NCI-H526 treated with DMSO at 0.1 percent for 48 hours (cell line): Measurements from ENCODE around the gene ADCY5.

ENCODE experiments used
- DNase-seq: peaks from one replicate; lab custom pipeline; 2025; lab: John Stamatoyannopoulos, UW

The ADCY5 gene

DNA sequence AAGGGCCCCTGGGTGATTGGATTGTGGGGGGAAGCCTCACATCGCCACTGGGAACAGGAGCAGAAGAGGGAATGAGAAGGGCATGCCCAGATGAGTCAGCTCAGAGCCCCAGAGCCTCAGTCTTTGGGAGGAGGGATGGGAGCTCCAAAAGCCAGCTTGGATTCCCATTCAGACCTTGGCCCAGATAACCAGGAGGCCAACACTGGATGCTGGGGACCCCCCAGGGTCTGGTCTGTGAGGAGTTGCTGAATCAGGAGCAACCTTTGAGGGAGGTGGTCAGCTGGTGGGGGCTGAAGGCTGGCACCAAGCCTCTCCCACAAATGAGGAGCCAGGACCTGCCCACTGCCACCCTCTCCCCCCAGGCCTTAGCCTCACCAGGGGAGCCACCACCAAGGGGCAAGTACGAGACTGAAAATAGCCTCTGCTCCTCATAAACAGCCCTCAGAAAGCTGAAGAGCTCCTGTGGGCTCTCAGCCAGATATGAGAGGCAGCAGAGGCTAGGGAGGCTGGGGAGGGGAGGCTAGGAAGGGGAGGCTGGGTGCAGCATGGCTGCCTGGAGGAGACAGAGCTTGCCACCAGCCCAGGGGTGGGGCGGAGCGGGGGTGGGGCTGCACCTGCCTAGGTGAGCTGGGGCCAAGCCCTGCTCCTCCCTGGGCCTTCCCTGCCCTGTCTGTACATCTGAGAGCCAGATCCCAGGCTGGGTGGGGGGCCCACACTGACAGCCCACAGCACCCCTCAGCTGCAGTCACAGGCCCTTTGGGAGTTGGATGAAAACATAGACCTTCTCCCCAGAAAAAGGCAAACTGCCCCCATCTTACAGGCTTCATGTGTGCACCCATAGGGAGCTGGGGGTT, 147.3 kb downstream of the ADCY5 start:
- no peak for DNase-seq

DNA sequence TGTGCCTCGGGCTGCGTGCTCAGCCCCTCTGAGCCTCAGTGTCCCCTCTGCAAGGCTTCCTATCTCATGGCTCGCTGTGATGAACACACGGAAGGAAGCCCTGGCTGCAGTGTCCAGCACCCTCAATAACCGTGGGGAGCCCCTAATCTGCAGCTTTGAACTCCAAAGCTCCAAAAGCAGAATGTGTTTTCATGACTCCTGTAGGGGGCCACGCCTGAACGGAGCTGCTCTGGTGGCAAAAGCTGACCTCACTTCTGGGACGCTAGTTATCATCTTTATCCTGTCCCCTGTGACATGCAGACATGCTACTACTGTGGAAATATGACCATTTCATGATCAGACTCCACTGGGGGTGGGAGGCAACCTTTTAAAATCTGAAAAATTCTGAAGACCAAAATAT, 148.3 kb downstream of the ADCY5 start:
- no peak for DNase-seq

DNA sequence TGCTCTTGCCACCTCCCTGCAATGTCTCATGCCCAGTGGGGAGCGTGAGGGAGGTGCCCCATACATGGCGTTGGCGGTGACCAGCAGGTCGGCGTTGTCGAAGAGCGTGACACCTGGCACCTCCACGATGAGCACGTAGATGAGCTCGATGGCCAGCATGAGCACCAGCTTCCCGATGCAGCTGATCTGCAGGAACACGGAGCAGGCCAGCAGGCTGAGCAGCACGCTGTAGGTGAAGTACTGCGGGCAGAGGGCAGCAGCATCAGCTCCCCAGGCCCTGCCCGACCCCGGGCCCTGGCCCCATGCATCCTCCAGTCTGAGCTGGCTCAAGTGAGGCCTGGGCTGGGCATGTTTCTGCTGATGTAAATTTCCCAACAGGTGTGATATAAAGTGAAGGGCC, 148.8 kb downstream of the ADCY5 start:
- no peak for DNase-seq

DNA sequence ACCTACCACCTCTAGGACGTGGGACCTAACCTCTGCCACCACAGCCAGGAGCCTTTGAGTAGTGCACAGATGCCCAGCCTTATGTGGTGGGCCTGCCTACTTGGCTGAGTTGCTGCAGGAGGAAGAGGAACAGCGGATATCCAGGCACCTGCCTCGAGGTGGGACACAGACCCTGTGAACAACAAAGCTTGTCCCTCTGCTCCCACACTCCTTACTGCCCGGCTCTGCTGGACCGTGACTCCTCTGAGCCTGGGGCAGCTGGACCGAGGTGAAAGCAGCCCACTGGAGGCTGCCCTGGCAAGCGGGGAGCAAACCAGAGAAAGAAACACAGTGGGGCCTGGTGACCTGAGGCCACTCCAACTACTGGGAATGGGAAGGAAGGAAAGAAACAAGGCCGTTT, 149.3 kb downstream of the ADCY5 start:
- DNase-seq: no peak

DNA sequence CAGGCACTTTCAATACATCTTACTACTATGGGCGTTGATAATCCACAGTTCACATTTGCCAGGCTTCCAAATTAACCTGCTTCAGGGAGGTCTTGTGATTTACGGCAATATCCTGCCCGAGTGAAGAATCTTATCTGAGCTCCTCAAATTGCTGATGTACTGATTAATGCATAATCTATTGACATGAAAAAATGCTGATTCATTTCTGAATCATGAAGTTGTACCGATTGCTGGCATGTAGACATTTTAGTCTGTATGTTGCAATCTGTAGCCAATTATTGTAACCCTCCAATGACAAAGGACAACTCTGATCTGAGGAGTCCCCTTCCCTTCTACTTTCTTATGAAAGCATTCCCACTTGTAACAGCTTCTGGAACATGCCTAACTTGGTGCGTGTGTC, 150.0 kb downstream of the ADCY5 start:
- DNase-seq: no peak

DNA sequence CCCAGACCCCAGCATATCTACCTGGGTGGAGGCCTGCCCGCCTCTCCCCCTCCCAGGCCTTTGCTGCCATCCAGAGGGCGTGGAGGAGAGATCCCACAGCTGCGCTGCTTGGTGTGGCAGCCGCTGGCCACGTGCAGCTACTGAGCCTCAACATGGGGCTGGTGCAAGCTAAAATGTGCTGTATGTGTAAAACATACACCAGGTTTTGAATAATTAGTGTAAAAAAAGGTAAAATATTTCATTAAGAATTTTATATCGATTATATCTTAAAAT, 151.3 kb downstream of the ADCY5 start:
- DNase-seq: no peak

DNA sequence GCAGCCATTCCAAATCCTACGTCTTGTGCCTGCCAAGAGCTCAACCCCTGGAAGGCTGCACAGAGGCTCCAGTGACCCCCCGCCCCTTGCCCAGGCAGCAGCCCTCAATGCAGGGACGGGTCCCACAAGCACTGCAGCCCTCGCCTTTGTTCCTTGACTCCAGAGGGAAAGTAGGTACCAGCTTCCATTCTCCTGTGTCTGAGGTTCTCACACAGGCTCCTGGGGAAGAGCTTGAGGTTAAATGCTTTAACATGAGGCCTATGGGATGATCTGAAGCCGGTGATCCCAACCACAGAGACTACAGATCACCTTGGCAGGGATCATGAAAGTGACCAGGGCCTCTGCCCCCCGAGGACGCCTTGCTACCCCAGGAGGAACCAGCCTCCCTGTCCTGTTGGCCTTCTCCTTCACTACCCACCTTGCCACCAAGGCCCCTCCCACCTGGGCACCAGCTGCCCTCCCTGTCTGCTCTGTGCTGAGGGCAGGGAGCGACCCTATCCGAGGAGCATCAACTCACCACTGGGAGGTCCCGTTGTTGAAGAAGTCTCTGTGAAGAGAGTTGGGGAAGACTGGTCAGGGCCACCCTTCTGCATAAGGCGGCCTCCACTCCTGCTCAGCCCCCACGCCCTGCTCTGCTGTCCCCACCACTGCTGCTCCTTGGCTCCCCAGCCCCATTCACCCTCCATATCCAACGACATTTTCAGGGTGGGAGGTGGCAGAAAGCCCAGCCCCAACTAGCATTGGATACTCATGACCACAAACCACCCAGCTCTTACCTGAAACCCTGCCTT, 151.9 kb downstream of the ADCY5 start:
- DNase-seq: no peak

DNA sequence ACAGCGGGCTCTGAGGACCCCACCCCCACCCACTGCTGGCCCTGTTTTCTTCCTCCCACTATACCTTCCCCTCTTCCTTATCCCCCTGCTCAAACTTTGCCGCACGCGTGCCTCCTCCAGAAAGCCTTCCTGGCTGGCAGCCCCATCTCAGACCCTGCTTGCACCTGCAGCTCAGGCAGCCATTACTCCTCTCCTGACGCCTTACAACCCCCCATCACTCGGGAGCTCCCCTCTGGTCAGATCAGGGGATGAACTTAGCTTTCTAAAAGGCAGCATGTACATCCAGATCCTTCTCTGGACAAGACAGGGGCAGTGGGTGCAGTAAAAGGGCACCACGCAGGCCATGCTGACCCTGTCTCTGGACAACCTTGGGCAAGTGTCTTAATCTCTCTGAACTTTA, 152.6 kb downstream of the ADCY5 start:
- DNase-seq: no peak

DNA sequence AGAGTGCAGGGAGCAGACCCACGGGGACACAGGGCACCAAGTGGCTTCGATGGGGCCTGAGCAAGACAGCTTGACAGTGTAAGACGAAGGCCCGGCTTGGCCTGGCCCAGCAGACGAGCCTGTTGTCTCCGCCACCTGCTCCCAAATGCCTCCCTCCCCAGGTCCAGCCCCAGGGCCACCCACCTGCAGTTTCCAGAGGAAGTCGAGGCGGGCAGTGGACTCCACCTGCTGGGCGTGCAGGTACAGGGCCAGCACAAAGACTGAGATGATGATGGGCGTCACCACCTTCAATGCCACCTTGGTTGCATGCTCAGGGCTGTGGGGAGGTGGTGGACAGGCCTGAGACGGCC, 153.0 kb downstream of the ADCY5 start:
- no peak for DNase-seq

DNA sequence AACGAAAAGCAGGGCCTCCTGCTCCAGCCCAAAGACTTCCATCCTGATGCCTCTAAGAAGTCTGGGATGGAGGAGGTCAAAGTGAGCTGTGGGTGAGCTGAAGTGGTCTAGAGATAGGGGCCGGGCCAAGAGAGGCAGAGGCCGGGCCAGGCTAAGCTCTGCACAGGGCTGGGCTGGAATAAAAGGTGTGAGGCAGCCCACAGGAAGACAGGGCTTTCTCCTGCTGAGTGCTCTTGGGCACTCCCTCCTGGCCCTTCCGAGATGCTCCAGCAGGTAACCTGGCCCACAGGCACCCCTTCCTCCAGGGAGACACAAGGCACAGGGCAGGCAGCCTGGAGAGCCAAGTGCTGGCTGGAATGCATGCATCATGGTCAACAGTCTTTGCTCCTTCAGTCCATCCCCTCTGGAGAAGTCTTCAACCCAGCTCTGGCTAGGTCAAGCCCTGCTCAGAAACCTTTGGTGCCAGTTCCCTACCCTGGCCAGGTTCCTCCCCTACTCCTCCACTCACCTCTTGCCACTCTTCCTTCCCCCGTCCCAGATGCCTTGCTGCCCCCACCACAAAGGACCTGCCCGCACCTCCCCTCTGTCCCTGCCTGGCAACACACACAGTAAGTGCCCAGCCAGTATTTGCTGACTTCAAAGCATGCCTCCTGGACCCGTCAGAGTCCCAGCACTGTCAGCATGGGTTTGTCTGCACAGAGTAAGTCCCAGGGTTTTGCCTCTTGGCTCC, 153.6 kb downstream of the ADCY5 start:
- no peak for DNase-seq

DNA sequence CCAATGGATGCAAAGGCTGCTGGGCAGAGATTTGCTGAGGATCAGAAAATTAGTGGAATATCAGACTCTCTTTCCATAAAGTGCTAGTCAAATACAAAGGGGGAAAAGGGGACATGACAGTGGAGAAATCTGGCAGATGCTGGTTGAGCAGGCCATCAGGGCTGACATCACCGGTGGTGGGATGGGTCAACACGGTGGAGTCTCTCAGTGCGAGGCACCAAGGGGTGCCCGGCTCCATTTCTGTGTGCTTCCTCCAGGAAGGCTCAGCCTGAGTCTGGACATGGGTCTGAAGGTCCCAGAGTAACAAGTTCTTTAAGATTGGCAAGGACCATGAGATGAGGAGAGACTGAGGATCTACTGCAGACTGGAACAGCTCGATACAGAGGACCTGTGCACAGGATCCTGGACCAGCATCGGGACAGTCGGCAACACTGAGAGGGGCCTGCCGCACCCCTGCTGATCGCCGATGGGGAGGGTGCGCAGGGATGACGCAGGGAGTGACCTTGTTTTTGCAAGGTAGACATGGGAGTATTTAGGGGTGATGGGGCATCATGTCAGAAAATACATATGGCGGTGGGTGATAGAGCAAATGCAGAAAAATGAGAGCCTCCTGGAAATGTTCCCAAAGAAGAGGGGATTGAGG, 154.5 kb downstream of the ADCY5 start:
- DNase-seq: no peak

DNA sequence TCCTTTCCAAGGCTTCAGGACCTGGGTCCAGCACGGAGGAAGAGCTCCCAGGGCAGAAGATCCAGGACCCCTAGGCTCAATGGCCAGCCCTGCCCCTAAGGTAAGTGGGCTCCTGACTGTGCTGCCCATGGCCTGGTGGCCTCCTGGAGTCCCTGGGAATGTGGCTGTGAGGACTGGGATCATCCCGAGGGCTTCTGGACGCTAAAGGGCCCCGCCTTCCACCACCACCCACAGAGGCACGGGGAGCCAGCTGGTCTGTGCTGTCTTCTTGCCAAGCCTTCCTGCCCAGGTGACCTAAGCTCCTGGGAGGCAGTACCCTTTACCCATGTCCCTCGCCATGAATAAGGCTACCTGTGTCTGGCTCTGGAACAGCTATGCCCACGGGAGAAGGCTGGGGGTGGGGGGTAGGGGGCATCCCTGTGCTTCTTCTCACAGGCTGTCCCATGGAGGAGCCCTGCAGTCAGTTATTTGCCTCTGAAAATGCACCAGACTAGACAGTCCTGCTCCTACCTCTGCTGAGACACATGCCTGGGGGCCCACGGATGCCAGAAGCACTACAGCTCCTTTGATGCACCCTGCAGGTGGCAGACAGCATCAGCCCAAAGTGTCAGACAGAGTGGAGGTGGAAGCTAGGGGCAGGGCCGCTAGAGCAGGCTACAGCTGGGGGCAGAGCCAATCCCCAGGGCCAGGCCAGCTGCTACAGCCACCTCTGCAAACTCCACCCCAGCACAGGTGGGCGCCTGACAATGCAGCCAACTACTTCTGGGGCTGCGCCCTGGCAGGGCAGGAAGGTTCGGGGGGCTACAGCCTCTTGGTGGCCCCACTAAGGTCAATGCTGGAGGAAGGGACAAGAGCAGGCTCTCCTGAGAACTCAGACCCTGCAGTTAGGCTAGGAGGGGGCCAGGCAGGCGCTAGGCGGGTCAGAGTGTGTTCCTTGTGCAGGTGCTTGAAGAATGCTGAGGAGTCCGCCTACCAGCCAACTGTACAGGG, 156.3 kb downstream of the ADCY5 start:
- no peak for DNase-seq

DNA sequence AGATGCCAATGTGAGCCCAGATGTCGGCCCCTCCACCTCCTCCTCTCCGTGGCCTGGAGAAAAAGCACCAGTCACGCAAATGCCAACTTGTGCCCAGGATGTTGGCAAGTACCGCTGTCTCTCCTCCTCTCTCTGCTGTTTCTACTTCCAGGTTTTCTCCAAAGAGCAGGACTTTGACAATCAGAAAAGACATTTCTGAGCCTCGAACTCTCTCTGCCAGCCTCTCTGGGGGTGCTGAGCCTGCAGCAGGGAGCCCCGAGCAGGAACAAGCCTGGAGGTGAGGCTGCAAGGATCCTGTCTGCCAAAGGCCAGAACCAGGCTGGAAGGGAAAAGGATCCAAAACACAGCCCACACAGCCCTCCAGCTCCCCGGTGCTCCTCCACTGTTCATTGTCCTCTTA, 157.5 kb downstream of the ADCY5 start:
- no peak for DNase-seq

DNA sequence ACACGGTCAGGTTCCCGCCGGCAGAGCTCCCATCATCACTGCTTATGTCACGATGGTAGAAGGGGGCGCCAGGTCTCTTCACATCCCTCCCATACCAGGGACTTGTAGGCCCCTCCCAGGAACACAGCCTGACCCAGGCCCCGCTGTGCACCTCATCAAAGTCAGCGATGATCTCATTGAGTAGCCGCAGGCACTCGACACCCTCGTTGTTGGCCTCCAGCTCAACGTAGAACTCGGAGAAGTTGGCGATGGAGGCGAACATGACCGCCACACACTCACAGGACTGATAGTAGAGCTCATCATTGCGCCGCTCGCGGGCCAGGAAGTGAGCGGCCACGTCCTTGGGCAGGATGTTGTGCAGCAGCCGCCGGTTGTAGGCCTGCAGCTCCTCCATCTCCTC, 157.9 kb downstream of the ADCY5 start:
- no peak for DNase-seq

DNA sequence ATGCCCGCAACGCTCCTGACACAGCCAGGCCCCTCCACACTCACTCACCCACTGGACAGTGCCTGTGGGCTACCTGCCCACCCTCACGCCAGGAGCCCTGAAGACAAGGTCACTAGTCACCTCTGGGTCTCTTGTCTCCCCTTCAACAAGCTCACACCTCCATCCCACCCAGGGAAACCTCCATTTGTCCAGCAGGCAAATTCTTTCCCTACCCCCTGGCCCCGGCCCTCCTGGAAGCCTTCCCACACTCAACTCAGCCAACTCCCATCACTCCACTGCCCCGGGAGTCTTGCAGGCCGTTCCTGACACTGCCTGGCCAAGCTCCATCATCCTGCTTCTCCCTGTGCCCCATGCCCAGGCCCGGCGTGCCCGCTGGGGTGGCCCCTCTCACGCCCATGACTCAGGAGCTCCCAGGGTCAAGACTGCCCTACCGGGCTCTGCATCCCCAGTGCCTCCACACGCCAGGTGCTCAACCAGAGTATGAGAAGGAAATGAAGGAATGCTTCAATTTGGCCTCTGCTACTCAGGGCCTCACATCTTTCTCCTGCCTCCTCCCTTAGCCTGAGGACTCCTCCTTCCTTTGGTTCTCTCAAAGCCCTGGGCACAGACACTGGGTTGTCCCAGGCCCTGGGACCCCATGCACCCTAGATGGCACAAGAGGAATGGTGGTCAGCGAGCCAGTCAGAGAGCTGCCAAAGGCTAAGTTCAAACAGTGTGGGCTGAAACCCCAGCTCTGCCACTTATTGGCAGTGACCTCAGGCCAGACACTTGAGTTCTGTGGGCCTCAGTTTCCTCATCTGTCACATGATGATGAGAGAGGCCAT, 158.6 kb downstream of the ADCY5 start:
- DNase-seq: no peak

DNA sequence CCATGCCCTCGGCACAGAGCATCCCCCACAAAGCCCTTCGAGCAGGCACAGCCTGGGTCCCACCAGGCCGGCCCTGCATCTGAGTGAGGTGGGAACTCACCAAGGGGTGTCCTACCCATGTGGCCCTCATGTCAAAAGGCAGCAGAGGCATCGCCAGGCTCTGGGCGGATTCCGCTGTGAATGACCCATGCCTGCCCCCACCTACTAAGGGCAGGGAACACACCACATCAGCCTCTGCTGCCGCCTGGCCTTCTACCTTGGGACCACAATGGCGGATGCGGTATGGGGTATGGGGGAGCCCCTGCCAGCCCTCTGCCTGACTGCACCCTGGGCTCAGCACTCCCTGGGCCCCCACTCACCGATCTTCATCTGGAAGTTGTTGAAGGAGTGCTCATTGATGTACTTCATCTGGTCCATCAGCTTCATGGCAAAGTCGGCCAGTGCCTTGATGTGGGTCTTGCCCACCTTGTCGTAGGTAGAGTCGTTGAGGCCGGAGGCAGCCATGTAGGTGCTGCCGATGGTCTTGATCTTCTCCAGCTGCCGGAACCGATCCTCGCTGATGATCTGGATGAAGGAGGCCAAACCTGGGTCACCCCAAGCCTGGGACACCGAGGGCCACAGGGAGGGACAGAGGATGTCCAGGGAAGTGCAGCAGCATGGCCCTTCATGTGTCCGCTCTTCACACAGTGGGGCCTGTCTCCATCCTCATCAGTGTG, 159.3 kb downstream of the ADCY5 start:
- no peak for DNase-seq

DNA sequence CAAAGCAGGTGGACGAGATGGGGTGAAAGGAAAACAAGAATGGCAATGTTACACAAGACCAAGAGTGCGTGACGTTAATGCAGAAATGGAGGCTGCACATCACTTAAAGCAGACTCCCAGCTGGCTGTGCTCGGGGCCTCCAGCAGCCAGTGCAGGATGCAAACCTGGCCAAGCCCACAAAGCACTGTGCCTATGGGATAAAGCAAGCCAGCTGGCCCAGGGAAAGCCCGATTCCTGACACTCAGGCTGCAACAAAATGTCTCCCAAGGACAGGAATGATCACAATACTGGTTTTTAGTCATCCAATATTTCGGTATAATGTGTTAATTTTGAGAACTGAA, 161.0 kb downstream of the ADCY5 start:
- DNase-seq: no peak

DNA sequence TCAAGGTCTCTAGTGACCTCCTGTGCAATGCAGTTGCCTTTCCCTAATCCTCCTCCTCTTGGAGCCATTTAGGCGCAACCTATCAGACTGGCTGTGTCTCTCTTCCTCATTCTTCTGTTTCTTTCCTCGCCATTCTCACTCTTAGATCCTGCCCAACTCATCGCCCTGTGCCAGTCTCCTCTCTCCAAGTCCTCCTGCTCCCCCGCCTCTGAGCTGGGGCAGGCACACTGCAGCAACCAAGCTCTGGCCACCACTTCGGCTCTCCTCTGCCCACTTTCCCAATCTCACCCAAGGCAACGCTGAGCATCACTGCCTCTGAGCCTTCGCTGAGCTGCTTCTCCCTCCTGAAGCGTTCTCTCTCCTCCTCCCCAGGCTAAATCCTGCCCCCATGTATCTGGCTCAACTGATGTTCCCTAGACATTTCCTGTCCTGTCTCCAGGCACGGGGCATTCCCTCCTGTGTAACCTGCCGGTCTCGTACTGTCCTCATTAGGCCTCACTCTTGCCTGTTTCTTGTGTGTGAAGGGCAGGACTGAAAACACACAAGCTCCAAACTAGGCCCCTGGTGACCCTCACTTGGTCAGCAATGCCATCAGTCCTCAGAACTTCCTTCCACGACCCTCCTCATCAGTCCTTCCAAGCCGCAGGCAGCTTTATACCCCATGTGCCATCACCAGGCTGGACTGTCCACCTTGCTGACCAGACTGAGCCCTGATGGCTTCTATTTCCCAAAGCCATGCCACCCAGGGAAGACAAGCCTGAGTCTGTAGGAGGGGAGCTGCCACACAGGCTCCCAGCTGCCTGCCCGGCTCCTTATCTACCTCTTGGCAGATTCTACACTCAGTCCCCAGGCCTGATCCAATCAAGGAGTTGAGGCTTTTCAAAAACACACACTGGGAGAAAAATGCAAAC, 161.6 kb downstream of the ADCY5 start:
- no peak for DNase-seq
